GM12875 (cell line): ENCODE data around the gene RAP1A.

ENCODE experiments used
- H3K4me3 ChIP-seq: one replicate; pipeline ENCODE4 v1.5.1; 2011; ENCODE audit warnings: low read depth, low read length, control low read depth
- CTCF ChIP-seq: IDR thresholded peaks from 2 replicates; pipeline ENCODE4 v1.5.1; 2011; ENCODE audit warnings: low read depth, mild to moderate bottlenecking, control low read depth, inconsistent platforms, low read length, moderate library complexity, borderline replicate concordance; ENCODE audit not compliant: insufficient read depth

RAP1A gene

GRCh38 chr1:111733183-111733991 is 113.8 kb downstream of the RAP1A start:
- H3K4me3 ChIP-seq, result no peak overlapping the region
- no peak for TF ChIP-seq CTCF

DNA sequence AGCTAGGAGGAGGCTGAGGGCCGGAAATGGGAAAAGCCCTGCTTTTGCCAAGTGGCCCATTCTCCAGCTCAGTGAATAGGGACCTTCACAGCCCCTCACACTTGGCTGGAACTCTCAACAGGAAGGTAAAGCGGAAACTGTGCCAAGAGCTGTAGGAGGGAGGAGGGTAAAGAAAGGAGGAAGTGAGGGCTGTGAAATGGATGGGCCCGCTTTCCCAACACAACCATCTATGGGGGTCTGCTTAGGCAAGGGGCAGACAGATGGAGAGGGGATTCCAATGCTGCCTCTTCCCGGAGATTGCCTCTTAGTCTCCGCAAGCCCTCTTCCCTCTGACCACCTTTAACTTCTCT is 114.4 kb downstream of the RAP1A start:
- no peak overlapping the region for H3K4me3 ChIP-seq

GRCh38 chr1:111734426-111734825 is 114.8 kb downstream of the RAP1A start:
- no peak overlapping the region for H3K4me3 ChIP-seq
- TF ChIP-seq CTCF, result no peak

More for the DNA sequence above, 114.4 kb downstream of the RAP1A start:
- no peak for TF ChIP-seq CTCF

DNA sequence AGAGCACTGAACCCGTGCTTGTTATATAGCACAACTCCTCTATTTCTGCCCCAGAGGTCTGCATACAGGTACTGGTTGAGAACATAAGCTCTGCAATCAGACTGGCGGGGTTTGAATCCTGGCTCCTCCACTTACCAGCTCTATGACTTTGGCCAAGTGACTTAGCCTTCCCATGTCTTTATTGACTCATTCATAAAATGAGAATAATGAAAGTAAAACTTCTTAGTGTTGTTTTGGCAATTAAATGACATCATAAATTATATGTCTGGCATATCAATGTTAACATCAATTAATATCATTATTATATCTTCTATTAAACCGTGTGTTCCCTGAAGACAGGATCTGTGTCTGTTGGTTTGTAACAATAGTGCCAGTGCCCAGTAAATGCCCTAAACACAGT is 115.3 kb downstream of the RAP1A start:
- H3K4me3 ChIP-seq, result no peak overlapping the region
- TF ChIP-seq CTCF, result no peak

- no peak overlapping the region for H3K4me3 ChIP-seq
- TF ChIP-seq CTCF, result no peak
These were observed 115.7 kb downstream of the RAP1A start for GRCh38 chr1:111735321-111735720.

- H3K4me3 ChIP-seq, result no peak overlapping the region
- TF ChIP-seq CTCF, result no peak
These were observed 116.4 kb downstream of the RAP1A start for GRCh38 chr1:111735858-111736544.

- TF ChIP-seq CTCF, result no peak
- H3K4me3 ChIP-seq, result no peak overlapping the region
These were observed 117.1 kb downstream of the RAP1A start for GRCh38 chr1:111736548-111737215.
